ENCODE results near the gene ZP2. TPM values are rescaled to one million over a fixed set of nuclear protein-coding genes. Genes with fewer than 3 reads are reported as not detected.
A peak's percentile ranks its signal among the peaks of the same experiment; 100 is the strongest.
"Not testable (repeated sequence)": the region's sequence is repeated elsewhere in the genome, so short reads cannot be mapped to it uniquely, and the experiment has no call there.

Gene ZP2
- total RNA-seq, 1 donor: not detected

- Histone ChIP-seq H3K4me3 (ENCODE audit: insufficient read depth, low read length) (no peak overlapping the region), H3K27ac (ENCODE audit: low read depth, low read length) (no peak overlapping the region), H2AFZ (ENCODE audit: low read length) (no peak overlapping the region), H3K9me3 (ENCODE audit: low read depth, low read length) (no peaks in the 10 kb centered on the region), H3K4me2 (ENCODE audit: insufficient read depth, low read length) (no peak overlapping the region), H4K20me1 (ENCODE audit: insufficient read depth, low read length) (no peaks in the 10 kb centered on the region), H3K4me1 (ENCODE audit: insufficient read depth, low read length) (peaks cover 23% of the 10 kb centered on the region), H3K36me3 (ENCODE audit: insufficient read depth, low read length) (peaks cover 9% of the 10 kb centered on the region), H3K79me2 (ENCODE audit: insufficient read depth, low read length) (peaks cover 2% of the 10 kb centered on the region), H3K27me3 (ENCODE audit: insufficient read depth, low read length) (no peaks in the 10 kb centered on the region)
- peak; percentile 77 for TF ChIP-seq CTCF (IDR thresholded peaks at IDR 0.05; ENCODE audit: extremely low read depth, low read depth, low read length)
- peak; percentile 96 for DNase-seq (ENCODE audit: insufficient read length, low spot score, missing footprints)
These were observed 54.5 kb downstream of the ZP2 start for GRCh38 chr16:21156767-21157467.

GRCh38 chr16:21156011-21156410 is 55.4 kb downstream of the ZP2 start:
- H3K4me3 ChIP-seq (ENCODE audit: insufficient read depth, low read length); H4K20me1 ChIP-seq (ENCODE audit: insufficient read depth, low read length); H2AFZ ChIP-seq (ENCODE audit: low read length); H3K79me2 ChIP-seq (ENCODE audit: insufficient read depth, low read length); DNase-seq (ENCODE audit: insufficient read length, low spot score, missing footprints); H3K4me2 ChIP-seq (ENCODE audit: insufficient read depth, low read length); H3K9me3 ChIP-seq (ENCODE audit: low read depth, low read length); H3K36me3 ChIP-seq (ENCODE audit: insufficient read depth, low read length); H3K27ac ChIP-seq (ENCODE audit: low read depth, low read length); H3K27me3 ChIP-seq (ENCODE audit: insufficient read depth, low read length): not testable (repeated sequence)
- peaks cover 23% of the 10 kb centered on the region for H3K4me1 ChIP-seq (ENCODE audit: insufficient read depth, low read length)

GRCh38 chr16:21153124-21153729 is 58.1 kb downstream of the ZP2 start:
- not testable (repeated sequence) for H3K9me3 ChIP-seq (ENCODE audit: low read depth, low read length); H4K20me1 ChIP-seq (ENCODE audit: insufficient read depth, low read length); H2AFZ ChIP-seq (ENCODE audit: low read length); DNase-seq (ENCODE audit: insufficient read length, low spot score, missing footprints); H3K4me3 ChIP-seq (ENCODE audit: insufficient read depth, low read length); H3K79me2 ChIP-seq (ENCODE audit: insufficient read depth, low read length); H3K27ac ChIP-seq (ENCODE audit: low read depth, low read length); H3K4me2 ChIP-seq (ENCODE audit: insufficient read depth, low read length); H3K36me3 ChIP-seq (ENCODE audit: insufficient read depth, low read length)
- Histone ChIP-seq H3K4me1 (ENCODE audit: insufficient read depth, low read length) (peaks cover 15% of the 10 kb centered on the region), H3K27me3 (ENCODE audit: insufficient read depth, low read length) (peaks cover 11% of the 10 kb centered on the region)

- DNase-seq (ENCODE audit: insufficient read length, low spot score, missing footprints); H3K9me3 ChIP-seq (ENCODE audit: low read depth, low read length); H3K4me2 ChIP-seq (ENCODE audit: insufficient read depth, low read length); H2AFZ ChIP-seq (ENCODE audit: low read length); H3K4me3 ChIP-seq (ENCODE audit: insufficient read depth, low read length); H3K27ac ChIP-seq (ENCODE audit: low read depth, low read length); H3K4me1 ChIP-seq (ENCODE audit: insufficient read depth, low read length); H3K36me3 ChIP-seq (ENCODE audit: insufficient read depth, low read length); H3K79me2 ChIP-seq (ENCODE audit: insufficient read depth, low read length); H4K20me1 ChIP-seq (ENCODE audit: insufficient read depth, low read length): not testable (repeated sequence)
- H3K27me3 ChIP-seq (ENCODE audit: insufficient read depth, low read length): peaks cover 11% of the 10 kb centered on the region
These were observed 59.0 kb downstream of the ZP2 start for GRCh38 chr16:21152160-21153030.

GRCh38 chr16:21150375-21151001 is 60.9 kb downstream of the ZP2 start, which contains the start of gene DNAH3:
Gene DNAH3 (minus strand): TSS chr16:21150846. CDS start chr16:21150319, 527 bp downstream.
- peaks cover 11% of the 10 kb centered on the region for H3K27me3 ChIP-seq (ENCODE audit: insufficient read depth, low read length)
- H4K20me1 ChIP-seq (ENCODE audit: insufficient read depth, low read length): no peaks in the 10 kb centered on the region
- H3K79me2 ChIP-seq (ENCODE audit: insufficient read depth, low read length): no peaks in the 10 kb centered on the region
- TF ChIP-seq CTCF (IDR thresholded peaks at IDR 0.05; ENCODE audit: extremely low read depth, low read depth, low read length): no peak
- H3K36me3 ChIP-seq (ENCODE audit: insufficient read depth, low read length): no peaks in the 10 kb centered on the region
- no peaks in the 10 kb centered on the region for H3K9me3 ChIP-seq (ENCODE audit: low read depth, low read length)
- peaks cover 5% of the 10 kb centered on the region for H3K4me1 ChIP-seq (ENCODE audit: insufficient read depth, low read length)
- no peak for DNase-seq (ENCODE audit: insufficient read length, low spot score, missing footprints)
- peak within 1 kb of the TSS; percentile 30 for H3K4me2 ChIP-seq (ENCODE audit: insufficient read depth, low read length)
- H3K27ac ChIP-seq (ENCODE audit: low read depth, low read length): no peak within 1 kb of the TSS
- H3K4me3 ChIP-seq (ENCODE audit: insufficient read depth, low read length): no peak within 1 kb of the TSS
- H2AFZ ChIP-seq (ENCODE audit: low read length): no peak within 1 kb of the TSS

Data from osteoblast (primary cell).